Measurements from ENCODE around the gene PRPH. TPM values are rescaled to one million over a fixed set of nuclear protein-coding genes. Genes with fewer than 3 reads are reported as not detected.

Gene PRPH
- polyA plus RNA-seq, 3 donors, result not detected

DNA sequence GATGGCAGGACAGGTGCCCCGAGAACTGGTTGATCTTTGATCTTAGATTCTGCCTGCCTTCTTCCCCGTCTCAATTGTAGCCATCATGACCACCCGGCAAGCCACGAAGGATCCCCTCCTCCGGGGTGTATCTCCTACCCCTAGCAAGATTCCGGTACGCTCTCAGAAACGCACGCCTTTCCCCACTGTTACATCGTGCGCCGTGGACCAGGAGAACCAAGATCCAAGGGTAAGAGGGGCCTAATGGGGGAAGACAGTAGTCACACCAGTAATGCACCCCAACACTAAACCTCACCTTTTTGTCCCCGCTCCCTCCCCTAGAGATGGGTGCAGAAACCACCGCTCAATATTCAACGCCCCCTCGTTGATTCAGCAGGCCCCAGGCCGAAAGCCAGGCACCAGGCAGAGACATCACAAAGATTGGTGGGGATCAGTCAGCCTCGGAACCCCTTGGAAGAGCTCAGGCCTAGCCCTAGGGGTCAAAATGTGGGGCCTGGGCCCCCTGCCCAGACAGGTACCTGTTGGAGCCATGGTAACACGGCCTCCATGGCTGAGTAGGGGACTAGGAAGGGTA, 28.7 kb downstream of the PRPH start:
- Histone ChIP-seq H3K9ac (ENCODE audit: insufficient read depth, low read length, poor library complexity, severe bottlenecking) (peak overlapping the region; percentile 53), H3K4me2 (replicated peaks; ENCODE audit: extremely low read depth, low read length, poor library complexity, severe bottlenecking) (peak overlapping the region; percentile 87), H3K4me1 (ENCODE audit: control insufficient read depth in 1 of 2, insufficient read depth in 2 of 2, low read length in 2 of 2) (peaks cover 17 to 21% of the 10 kb centered on the region in 2 donors), H3K79me2 (ENCODE audit: insufficient read depth, low read length) (peaks cover 19% of the 10 kb centered on the region), H3K27me3 (ENCODE audit: control insufficient read depth in 2 of 2, insufficient read depth in 2 of 2, low read length in 2 of 2) (no peaks in the 10 kb centered on the region), H3K4me3 (replicated peaks in 1 of 3; ENCODE audit: low read depth in 2 of 3, low read length in 3 of 3) (peak overlapping the region; percentile 63 to 80 (median 64)), H3K9me3 (replicated peaks in 1 of 2; ENCODE audit: control insufficient read depth in 1 of 2, insufficient read depth in 1 of 2, low read length in 2 of 2) (no peaks in the 10 kb centered on the region), H3K36me3 (replicated peaks in 1 of 2; ENCODE audit: control insufficient read depth in 1 of 2, insufficient read depth in 2 of 2, low read length in 2 of 2) (peaks cover 7 to 30% of the 10 kb centered on the region in 2 donors), H2AFZ (ENCODE audit: insufficient read depth, low read depth, low read length, poor library complexity, severe bottlenecking) (peak overlapping the region; percentile 87), H3K27ac (ENCODE audit: low read depth in 1 of 2, low read length in 2 of 2) (peak overlapping the region in 1 of 2 donors; percentile 46), H4K20me1 (ENCODE audit: insufficient read depth, low read length) (no peaks in the 10 kb centered on the region)
- Mint-ChIP-seq H3K4me3 (peak overlapping the region; percentile 97 to 100), H3K27ac (peak overlapping the region in 4 of 7 donors; percentile 79 to 93 (median 90)), H3K36me3 (peaks cover 16 to 38% of the 10 kb centered on the region in 2 donors), H3K9me3 (no peaks in the 10 kb centered on the region), H3K27me3 (ENCODE audit: low read depth in 3 of 3) (peaks cover 2 to 7% (median 5%) of the 10 kb centered on the region in 3 donors), H3K4me1 (peaks cover 21% of the 10 kb centered on the region)
- intact Hi-C loops (cut with micrococcal nuclease), result no loop called here
- WGBS (ENCODE audit: insufficient coverage), result 41% methylated on average over 7 of the region's 19 CpGs
- DNase-seq, result no peak
- TF ChIP-seq, protein P1, sequence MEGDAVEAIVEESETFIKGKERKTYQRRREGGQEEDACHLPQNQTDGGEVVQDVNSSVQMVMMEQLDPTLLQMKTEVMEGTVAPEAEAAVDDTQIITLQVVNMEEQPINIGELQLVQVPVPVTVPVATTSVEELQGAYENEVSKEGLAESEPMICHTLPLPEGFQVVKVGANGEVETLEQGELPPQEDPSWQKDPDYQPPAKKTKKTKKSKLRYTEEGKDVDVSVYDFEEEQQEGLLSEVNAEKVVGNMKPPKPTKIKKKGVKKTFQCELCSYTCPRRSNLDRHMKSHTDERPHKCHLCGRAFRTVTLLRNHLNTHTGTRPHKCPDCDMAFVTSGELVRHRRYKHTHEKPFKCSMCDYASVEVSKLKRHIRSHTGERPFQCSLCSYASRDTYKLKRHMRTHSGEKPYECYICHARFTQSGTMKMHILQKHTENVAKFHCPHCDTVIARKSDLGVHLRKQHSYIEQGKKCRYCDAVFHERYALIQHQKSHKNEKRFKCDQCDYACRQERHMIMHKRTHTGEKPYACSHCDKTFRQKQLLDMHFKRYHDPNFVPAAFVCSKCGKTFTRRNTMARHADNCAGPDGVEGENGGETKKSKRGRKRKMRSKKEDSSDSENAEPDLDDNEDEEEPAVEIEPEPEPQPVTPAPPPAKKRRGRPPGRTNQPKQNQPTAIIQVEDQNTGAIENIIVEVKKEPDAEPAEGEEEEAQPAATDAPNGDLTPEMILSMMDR (IDR thresholded peaks at IDR 0.05), result no peak

DNA sequence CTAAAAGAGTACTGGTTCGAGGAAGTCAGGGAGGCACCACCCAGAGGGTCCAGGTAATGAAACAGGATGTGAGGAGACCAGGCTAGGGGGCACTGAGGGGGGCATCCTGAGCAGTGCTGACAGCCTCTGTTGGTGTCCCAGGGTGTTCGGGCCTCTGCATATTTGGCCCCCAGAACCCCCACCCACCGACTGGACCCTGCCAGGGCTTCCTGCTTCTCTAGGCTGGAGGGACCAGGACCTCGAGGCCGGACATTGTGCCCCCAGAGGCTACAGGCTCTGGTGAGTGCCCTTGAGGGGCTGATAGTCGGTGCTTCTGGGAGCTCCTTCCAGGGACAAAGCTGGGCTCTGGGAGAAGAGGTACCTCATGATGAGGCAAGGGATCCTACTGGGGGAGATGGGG, 30.7 kb downstream of the PRPH start:
- H3K9ac ChIP-seq (ENCODE audit: insufficient read depth, low read length, poor library complexity, severe bottlenecking), result no peak overlapping the region
- intact Hi-C loops (cut with micrococcal nuclease), result no loop called here
- H3K36me3 Mint-ChIP-seq, result peaks cover 33 to 58% of the 10 kb centered on the region in 2 donors

More for the DNA sequence above, 30.7 kb downstream of the PRPH start:
- Mint-ChIP-seq H3K9me3 (no peaks in the 10 kb centered on the region), H3K27me3 (ENCODE audit: low read depth in 3 of 3) (peaks cover 0 to 8% (median 5%) of the 10 kb centered on the region in 3 donors), H3K4me3 (no peak overlapping the region), H3K27ac (peak overlapping the region in 1 of 7 donors; percentile 50), H3K4me1 (peaks cover 21% of the 10 kb centered on the region)
- no peak for DNase-seq
- TF ChIP-seq, protein P1 (IDR thresholded peaks at IDR 0.05), result no peak
- no peak overlapping the region for H3K27ac ChIP-seq (ENCODE audit: low read depth in 1 of 2, low read length in 2 of 2)
- H3K79me2 ChIP-seq (ENCODE audit: insufficient read depth, low read length), result peaks cover 19% of the 10 kb centered on the region
- H4K20me1 ChIP-seq (ENCODE audit: insufficient read depth, low read length), result no peaks in the 10 kb centered on the region
- H3K9me3 ChIP-seq (replicated peaks in 1 of 2; ENCODE audit: control insufficient read depth in 1 of 2, insufficient read depth in 1 of 2, low read length in 2 of 2), result no peaks in the 10 kb centered on the region
- WGBS (ENCODE audit: insufficient coverage), result 97% methylated on average over 5 of the region's 6 CpGs
- no peak overlapping the region for H3K4me3 ChIP-seq (replicated peaks in 1 of 3; ENCODE audit: low read depth in 2 of 3, low read length in 3 of 3)
- no peak overlapping the region for H3K4me2 ChIP-seq (replicated peaks; ENCODE audit: extremely low read depth, low read length, poor library complexity, severe bottlenecking)
- peaks cover 16 to 49% of the 10 kb centered on the region in 2 donors for H3K36me3 ChIP-seq (replicated peaks in 1 of 2; ENCODE audit: control insufficient read depth in 1 of 2, insufficient read depth in 2 of 2, low read length in 2 of 2)
- H2AFZ ChIP-seq (ENCODE audit: insufficient read depth, low read depth, low read length, poor library complexity, severe bottlenecking), result no peak overlapping the region
- H3K4me1 ChIP-seq (ENCODE audit: control insufficient read depth in 1 of 2, insufficient read depth in 2 of 2, low read length in 2 of 2), result peaks cover 17 to 21% of the 10 kb centered on the region in 2 donors
- no peaks in the 10 kb centered on the region for H3K27me3 ChIP-seq (ENCODE audit: control insufficient read depth in 2 of 2, insufficient read depth in 2 of 2, low read length in 2 of 2)
